Transverse colon (tissue), 4 donors: ENCODE results near the gene SLC44A4. TPM values are rescaled to one million over a fixed set of nuclear protein-coding genes. Genes with fewer than 3 reads are reported as not detected.

Experiments used
- DNase-seq: peaks from one replicate; pipeline ENCODE4 v3.0.0-alpha.2; 2019
- H3K27ac ChIP-seq, 4 donors: fragments of 200-600 bp; sonication (generic); 2 replicates each; pipeline ENCODE4 v1.5.1; 2016 to 2018; ENCODE audit warnings: inconsistent platforms in 4 of 4
- H3K27me3 ChIP-seq: fragments of 200-600 bp; sonication (generic); 2 replicates; pipeline ENCODE4 v1.5.1; 2017; ENCODE audit warnings: inconsistent platforms
- H3K36me3 ChIP-seq, 4 donors: fragments of 200-600 bp; sonication (generic); 2 replicates each; pipeline ENCODE4 v1.5.1; 2017 to 2019; ENCODE audit warnings: inconsistent platforms in 4 of 4
- H3K4me1 ChIP-seq, 4 donors: fragments of 200-600 bp; sonication (generic); 2 replicates each; pipeline ENCODE4 v1.5.1; 2017 to 2020; ENCODE audit warnings: inconsistent platforms in 4 of 4
- H3K4me3 ChIP-seq, 4 donors: fragments of 200-600 bp; sonication (generic); 1 replicate in 1 of 4; 2 replicates in 3 of 4; pipeline versions ENCODE4 v1.5.1 to v1.6.1; 2017 to 2019; ENCODE audit warnings: inconsistent platforms in 4 of 4
- H3K9me3 ChIP-seq, 2 donors: fragments of 200-600 bp; sonication (generic); 2 replicates each; pipeline ENCODE4 v1.5.1; 2017 to 2019; ENCODE audit warnings: inconsistent platforms in 2 of 2
- EP300 ChIP-seq: sonication (generic); formaldehyde crosslinking; IDR thresholded peaks from one replicate; pipeline ENCODE4 v1.6.1; 2017; ENCODE audit warnings: antibody characterized with exemption, low read depth
- POLR2A ChIP-seq: fragments of 450-650 bp; IDR thresholded peaks from one replicate; pipeline ENCODE4 v1.6.1; 2016; ENCODE audit warnings: antibody characterized with exemption, mild to moderate bottlenecking, moderate library complexity
- POLR2AphosphoS5 ChIP-seq, 3 donors: sonication (generic); formaldehyde crosslinking; IDR thresholded peaks; one replicate each; pipeline ENCODE4 v1.6.1; 2016; ENCODE audit warnings: antibody characterized with exemption in 3 of 3
- WGBS, 2 donors: methylation state at CpG; one replicate each; pipeline ENCODE4 v1.1.5; 2018; ENCODE audit warnings: low coverage in 1 of 2; 5-methylcytosine and 5-hydroxymethylcytosine counted together
- in situ Hi-C, 4 donors: fragments of 200-750 bp; cut with MboI; loops; one replicate each; pipeline versions ENCODE4 v1.15.0 to v1.15.1; 2017; ENCODE audit warnings: low sequenced_read_pairs in 3 of 4, low pct_ligation_motif_present in 1 of 4, low pct_unique_long_range_greater_than_20kb in 1 of 4
- intact Hi-C: fragments of 100-400 bp; cut with DNase I; formaldehyde crosslinking; loops from one replicate; pipeline ENCODE4 v1.15.1; 2023; ENCODE audit warnings: low total_unique reads
- total RNA-seq, 4 donors: library from RNA; depleted of rRNA; stranded (reverse); fragments of >200 nt; gene quantifications; one replicate each; pipeline ENCODE4 v1.1.0, GENCODE V29; 2016
- TF ChIP-seq, protein P1 (sequence below), 5 experiments: fragments of 200-600 bp in 3 of 5; fragments of 450-650 bp in 2 of 5; sonication (generic) in 3 of 5; IDR thresholded peaks; 1 replicate in 2 of 5; 2 replicates in 3 of 5; pipeline ENCODE4 v1.5.1; 2016 to 2017; ENCODE audit warnings: antibody characterized with exemption in 5 of 5, inconsistent platforms in 3 of 5, mild to moderate bottlenecking in 2 of 5, moderate library complexity in 1 of 5

The SLC44A4 gene
- total RNA-seq, 4 donors from 2014 or later, result 149 to 734 (median 395) TPM

DNA sequence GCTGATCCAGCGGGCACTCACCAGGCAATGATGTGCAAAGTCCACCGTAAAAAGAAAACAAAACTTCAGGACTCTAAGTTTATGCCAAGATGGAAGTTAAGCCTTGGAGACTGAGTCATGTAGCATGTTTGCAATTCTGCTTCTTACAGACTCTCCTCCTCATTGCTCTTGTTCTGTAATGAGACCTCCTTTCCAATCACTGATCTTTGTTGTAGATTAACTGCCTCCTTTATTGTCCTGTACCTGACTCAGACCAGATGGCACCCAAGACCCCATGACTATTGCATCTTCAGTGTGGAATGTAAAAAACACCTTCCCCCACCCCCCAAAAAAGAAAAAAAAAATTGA, 27.3 kb downstream of the SLC44A4 start:
- Histone ChIP-seq H3K27ac (no peak overlapping the region), H3K4me1 (peaks cover 0 to 4% (median 0%) of the 10 kb centered on the region in 4 donors), H3K9me3 (no peaks in the 10 kb centered on the region), H3K36me3 (no peaks in the 10 kb centered on the region), H3K4me3 (no peak overlapping the region), H3K27me3 (no peaks in the 10 kb centered on the region)
- WGBS, 2 donors, result 35 to 58% methylated on average over 2 of the region's 2 CpGs
- in situ Hi-C loops (no loop called here), intact Hi-C loops (no loop called here)
- no peak for TF ChIP-seq POLR2A
- TF ChIP-seq EP300, result no peak
- TF ChIP-seq, protein P1, sequence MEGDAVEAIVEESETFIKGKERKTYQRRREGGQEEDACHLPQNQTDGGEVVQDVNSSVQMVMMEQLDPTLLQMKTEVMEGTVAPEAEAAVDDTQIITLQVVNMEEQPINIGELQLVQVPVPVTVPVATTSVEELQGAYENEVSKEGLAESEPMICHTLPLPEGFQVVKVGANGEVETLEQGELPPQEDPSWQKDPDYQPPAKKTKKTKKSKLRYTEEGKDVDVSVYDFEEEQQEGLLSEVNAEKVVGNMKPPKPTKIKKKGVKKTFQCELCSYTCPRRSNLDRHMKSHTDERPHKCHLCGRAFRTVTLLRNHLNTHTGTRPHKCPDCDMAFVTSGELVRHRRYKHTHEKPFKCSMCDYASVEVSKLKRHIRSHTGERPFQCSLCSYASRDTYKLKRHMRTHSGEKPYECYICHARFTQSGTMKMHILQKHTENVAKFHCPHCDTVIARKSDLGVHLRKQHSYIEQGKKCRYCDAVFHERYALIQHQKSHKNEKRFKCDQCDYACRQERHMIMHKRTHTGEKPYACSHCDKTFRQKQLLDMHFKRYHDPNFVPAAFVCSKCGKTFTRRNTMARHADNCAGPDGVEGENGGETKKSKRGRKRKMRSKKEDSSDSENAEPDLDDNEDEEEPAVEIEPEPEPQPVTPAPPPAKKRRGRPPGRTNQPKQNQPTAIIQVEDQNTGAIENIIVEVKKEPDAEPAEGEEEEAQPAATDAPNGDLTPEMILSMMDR (IDR thresholded peaks at IDR 0.05), result no peak
- TF ChIP-seq POLR2AphosphoS5 (IDR thresholded peaks at IDR 0.05), result no peak
- DNase-seq, result no peak

DNA sequence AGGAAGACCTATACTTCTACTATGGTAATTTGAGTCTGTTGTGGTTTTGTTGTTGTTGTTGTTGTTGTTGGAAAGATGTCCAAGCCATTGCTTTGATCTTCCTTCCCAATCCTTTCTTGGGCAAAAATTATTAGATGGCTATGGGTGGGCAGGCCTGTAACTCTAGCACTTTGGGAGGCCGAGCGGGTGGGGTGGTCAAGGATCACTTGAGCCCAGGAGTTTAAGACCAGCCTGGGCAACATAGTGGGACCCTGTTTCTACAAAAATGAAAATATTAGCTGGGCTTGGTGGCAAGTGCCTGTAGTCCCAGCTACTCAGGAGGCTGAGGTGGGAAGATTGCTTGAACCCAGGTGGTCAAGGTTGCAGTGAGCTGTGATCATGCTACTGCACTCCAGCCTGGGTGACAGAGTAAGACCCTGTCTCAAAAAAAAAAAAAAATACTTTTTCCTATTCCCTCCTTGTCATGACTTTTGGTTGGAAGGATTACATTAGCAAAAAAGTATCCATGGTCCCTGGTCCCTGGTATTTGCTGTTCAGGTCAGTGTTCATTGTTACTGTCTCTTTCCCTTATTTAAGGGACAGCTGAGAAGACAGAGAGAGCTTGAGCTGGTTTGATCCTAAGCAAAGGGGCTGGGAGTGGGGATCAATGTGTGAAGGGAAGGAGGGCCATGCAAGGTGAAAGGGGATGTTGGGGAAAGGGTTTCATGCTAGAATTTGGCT, 27.9 kb downstream of the SLC44A4 start:
- H3K4me1 ChIP-seq, result peaks cover 0 to 4% (median 0%) of the 10 kb centered on the region in 4 donors
- TF ChIP-seq POLR2A (no peak), POLR2AphosphoS5 (IDR thresholded peaks at IDR 0.05) (no peak), EP300 (no peak)
- TF ChIP-seq, protein P1 (IDR thresholded peaks at IDR 0.05), result no peak
- H3K9me3 ChIP-seq, result no peaks in the 10 kb centered on the region
- intact Hi-C loops, result no loop called here
- DNase-seq, result no peak
- in situ Hi-C loops, result no loop called here
- H3K27me3 ChIP-seq, result no peaks in the 10 kb centered on the region
- no peak overlapping the region for H3K27ac ChIP-seq
- 93 to 100% methylated on average over 2 of the region's 2 CpGs for WGBS, 2 donors
- no peak overlapping the region for H3K4me3 ChIP-seq
- H3K36me3 ChIP-seq, result no peaks in the 10 kb centered on the region

DNA sequence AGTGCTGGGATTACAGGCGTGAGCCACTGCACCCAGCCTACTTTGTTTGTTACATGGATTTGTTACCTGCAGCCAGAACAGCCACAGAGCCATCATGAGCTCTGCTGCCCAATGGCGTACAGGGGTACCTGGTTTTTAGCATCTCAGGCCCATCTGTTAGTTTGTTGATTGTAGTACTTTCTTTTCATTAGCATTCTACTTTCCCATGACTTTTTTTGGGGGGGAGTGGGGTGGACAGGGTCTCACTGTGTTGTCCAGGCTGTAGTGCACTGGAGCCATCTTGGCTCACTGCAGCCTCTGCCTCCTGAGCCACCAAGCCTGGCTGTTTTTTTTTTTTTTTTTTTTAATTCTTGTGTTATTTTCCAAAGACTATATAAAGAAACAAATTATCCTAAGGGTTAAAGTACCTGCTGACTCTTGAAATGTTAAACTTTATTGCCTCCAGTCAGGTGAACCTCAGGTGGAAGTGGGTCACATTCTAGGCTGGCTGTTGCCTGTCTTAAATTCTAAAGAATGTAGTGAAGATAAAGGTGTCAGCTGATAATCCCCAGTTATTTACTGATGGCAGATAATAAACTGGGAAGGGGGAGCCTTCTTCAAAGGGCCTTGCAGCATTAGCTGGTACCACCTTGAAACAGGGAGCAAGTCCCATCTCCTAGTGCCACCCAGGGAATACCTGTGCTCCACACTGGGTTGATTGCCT, 31.4 kb downstream of the SLC44A4 start:
- intact Hi-C loops (no loop called here), in situ Hi-C loops (no loop called here)
- H3K36me3 ChIP-seq, result no peaks in the 10 kb centered on the region
- peaks cover 0 to 4% (median 0%) of the 10 kb centered on the region in 4 donors for H3K4me1 ChIP-seq
- no peak for DNase-seq
- no peaks in the 10 kb centered on the region for H3K27me3 ChIP-seq
- 81% methylated on average over 2 of the region's 2 CpGs; no CpG with 5 or more reads in 1 of the 2 donors for WGBS, 2 donors
- no peaks in the 10 kb centered on the region for H3K9me3 ChIP-seq
- no peak overlapping the region for H3K27ac ChIP-seq
- no peak overlapping the region for H3K4me3 ChIP-seq
- no peak for TF ChIP-seq POLR2AphosphoS5 (IDR thresholded peaks at IDR 0.05)
- no peak for TF ChIP-seq POLR2A
- TF ChIP-seq, protein P1 (IDR thresholded peaks at IDR 0.05), result no peak
- TF ChIP-seq EP300, result no peak

DNA sequence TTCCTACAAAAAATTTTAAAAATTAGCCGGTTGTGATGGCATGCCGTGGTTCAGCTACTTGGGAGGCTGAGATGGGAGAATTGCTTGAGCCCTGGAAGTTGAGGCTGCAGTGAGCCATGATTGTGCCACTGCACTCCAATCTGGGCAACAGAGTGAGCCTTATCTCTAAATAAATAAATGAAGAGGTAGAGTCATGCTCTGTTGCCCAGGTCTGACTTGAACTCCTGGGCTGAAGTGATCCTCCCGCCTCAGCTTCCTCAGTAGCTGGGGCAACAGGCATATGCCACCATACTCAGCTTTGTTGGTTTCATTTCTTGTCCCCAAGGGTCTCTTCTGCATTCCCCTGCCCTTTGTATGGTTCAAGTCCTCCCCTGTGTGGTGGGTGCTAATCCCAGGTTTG, 34.3 kb downstream of the SLC44A4 start:
- WGBS, 2 donors, result 90% methylated on average over 3 of the region's 3 CpGs; no CpG with 5 or more reads in 1 of the 2 donors
- H3K4me1 ChIP-seq, result no peaks in the 10 kb centered on the region
- H3K36me3 ChIP-seq, result peaks cover 0 to 19% (median 8%) of the 10 kb centered on the region in 4 donors
- in situ Hi-C loops, result no loop called here
- TF ChIP-seq POLR2AphosphoS5 (IDR thresholded peaks at IDR 0.05), result no peak
- TF ChIP-seq, protein P1 (IDR thresholded peaks at IDR 0.05), result no peak
- no peak for TF ChIP-seq EP300
- H3K27ac ChIP-seq, result no peak overlapping the region
- no peak overlapping the region for H3K4me3 ChIP-seq
- DNase-seq, result no peak
- no peaks in the 10 kb centered on the region for H3K27me3 ChIP-seq
- intact Hi-C loops, result no loop called here
- no peaks in the 10 kb centered on the region for H3K9me3 ChIP-seq
